Endodermal cell (in vitro differentiated cells): ENCODE results near the gene BANP. TPM values are rescaled to one million over a fixed set of nuclear protein-coding genes. Genes with fewer than 3 reads are reported as not detected.
"Not testable (repeated sequence)": the region's sequence is repeated elsewhere in the genome, so short reads cannot be mapped to it uniquely, and the experiment has no call there.

Experiments used
- DNase-seq: peaks from one replicate; pipeline ENCODE4 v3.0.0-alpha.2; 2017
- H3K27ac ChIP-seq: 2 replicates; pipeline ENCODE4 v1.5.1; 2013; ENCODE audit warnings: mild to moderate bottlenecking, low read depth, low read length, moderate library complexity
- H3K27me3 ChIP-seq: 2 replicates; pipeline ENCODE4 v1.6.1; 2013; ENCODE audit warnings: mild to moderate bottlenecking, low read length, moderate library complexity; ENCODE audit not compliant: insufficient read depth, control insufficient read depth, poor library complexity, severe bottlenecking
- H3K36me3 ChIP-seq: 2 replicates; pipeline ENCODE4 v1.7.0; 2013; ENCODE audit warnings: mild to moderate bottlenecking, low read length, moderate library complexity; ENCODE audit not compliant: control insufficient read depth, insufficient read depth
- H3K4me1 ChIP-seq: one replicate; pipeline ENCODE4 v1.7.0; 2013; ENCODE audit warnings: low read length; ENCODE audit not compliant: control insufficient read depth, insufficient read depth
- H3K4me3 ChIP-seq: 2 replicates; pipeline ENCODE4 v1.5.1; 2013; ENCODE audit warnings: mild to moderate bottlenecking, low read length, moderate library complexity
- H3K9ac ChIP-seq: 2 replicates; pipeline ENCODE4 v1.6.1; 2013; ENCODE audit warnings: mild to moderate bottlenecking, low read length, moderate library complexity; ENCODE audit not compliant: poor library complexity, severe bottlenecking; ENCODE audit errors: extremely low read depth
- H3K9me3 ChIP-seq: 2 replicates; pipeline ENCODE4 v1.6.1; 2013; ENCODE audit warnings: mild to moderate bottlenecking, low read length, moderate library complexity; ENCODE audit not compliant: control insufficient read depth
- H3K27ac Mint-ChIP-seq: 2 replicates; pipeline ENCODE4 v1.8.0; 2020; ENCODE audit warnings: mixed read lengths
- H3K27me3 Mint-ChIP-seq: 2 replicates; pipeline ENCODE4 v1.8.0; 2021; ENCODE audit warnings: mild to moderate bottlenecking, mixed read lengths; ENCODE audit not compliant: insufficient read depth
- H3K36me3 Mint-ChIP-seq: 2 replicates; pipeline ENCODE4 v1.8.0; 2020; ENCODE audit warnings: low read depth, mixed read lengths
- H3K4me1 Mint-ChIP-seq: 2 replicates; pipeline ENCODE4 v1.8.0; 2020; ENCODE audit warnings: mixed read lengths
- H3K4me3 Mint-ChIP-seq: 2 replicates; pipeline ENCODE4 v1.8.0; 2020; ENCODE audit warnings: mild to moderate bottlenecking, moderate library complexity, mixed read lengths
- H3K9me3 Mint-ChIP-seq: 2 replicates; pipeline ENCODE4 v1.8.0; 2020; ENCODE audit warnings: mild to moderate bottlenecking, mixed read lengths
- CTCF ChIP-seq: fragments of 200-600 bp; sonication (generic); conservative IDR thresholded peaks from 2 replicates; pipeline ENCODE4 v1.5.0; 2021; ENCODE audit warnings: antibody characterized with exemption, mild to moderate bottlenecking
- WGBS, 2 experiments: methylation state at CpG; one replicate each; pipeline versions ENCODE4 v1.1.5 to v1.1.7; 2013; ENCODE audit warnings: missing lambda C conversion rate in 2 of 2, mixed read lengths in 1 of 2; ENCODE audit not compliant: insufficient coverage in 1 of 2, insufficient read length in 1 of 2; 5-methylcytosine and 5-hydroxymethylcytosine counted together
- total RNA-seq, 2 donors: library from RNA; stranded (reverse); fragmentation: NEBNext Ultra II Directional in 1 of 2; extraction: Animal tissue kit (Norgen Biotek cat#: 25700) in 1 of 2; gene quantifications; 2 replicates in 1 of 2; 3 replicates in 1 of 2; pipeline ENCODE4 v1.2.1, GENCODE V29; 2021

Gene BANP
- total RNA-seq, 2 donors from 2014 or later = 39.5 to 45.5 TPM

GRCh38 chr16:88044121-88044581 is 92.9 kb downstream of the BANP start:
- peaks cover 33% of the 10 kb centered on the region for H3K36me3 Mint-ChIP-seq
- H3K9me3 ChIP-seq, H3K4me3 Mint-ChIP-seq, H3K27ac Mint-ChIP-seq, H3K27ac ChIP-seq, H3K4me3 ChIP-seq, H3K9me3 Mint-ChIP-seq, H3K27me3 Mint-ChIP-seq, H3K4me1 Mint-ChIP-seq, DNase-seq, H3K27me3 ChIP-seq, H3K9ac ChIP-seq, H3K4me1 ChIP-seq: not testable (repeated sequence)
- H3K36me3 ChIP-seq = peaks cover 10% of the 10 kb centered on the region
- WGBS, 2 experiments = 97 to 99% methylated on average over 12 to 14 of the region's 14 CpGs

- WGBS, 2 experiments = 90 to 93% methylated on average over 5 to 10 of the region's 11 CpGs
- H3K27ac Mint-ChIP-seq, H3K9me3 ChIP-seq, H3K9me3 Mint-ChIP-seq, H3K27me3 Mint-ChIP-seq, H3K9ac ChIP-seq, DNase-seq, H3K4me3 Mint-ChIP-seq, H3K4me3 ChIP-seq, H3K27me3 ChIP-seq, H3K27ac ChIP-seq, H3K4me1 ChIP-seq, H3K4me1 Mint-ChIP-seq: not testable (repeated sequence)
- H3K36me3 ChIP-seq = peaks cover 18% of the 10 kb centered on the region
- peaks cover 39% of the 10 kb centered on the region for H3K36me3 Mint-ChIP-seq
Observed at GRCh38 chr16:88045361-88045760, 94.1 kb downstream of the BANP start.

GRCh38 chr16:88045820-88046303 is 94.6 kb downstream of the BANP start:
- Mint-ChIP-seq H3K27me3 (no peaks in the 10 kb centered on the region), H3K4me1 (no peaks in the 10 kb centered on the region), H3K4me3 (no peak overlapping the region), H3K36me3 (peaks cover 41% of the 10 kb centered on the region), H3K27ac (peak overlapping the region; percentile 21), H3K9me3 (no peaks in the 10 kb centered on the region)
- no peaks in the 10 kb centered on the region for H3K4me1 ChIP-seq
- H3K9ac ChIP-seq = no peak overlapping the region
- WGBS, 2 experiments = 96 to 99% methylated on average over 13 to 18 of the region's 18 CpGs
- H3K27ac ChIP-seq = no peak overlapping the region
- no peak for TF ChIP-seq CTCF
- H3K36me3 ChIP-seq = peaks cover 19% of the 10 kb centered on the region
- DNase-seq = no peak
- no peaks in the 10 kb centered on the region for H3K9me3 ChIP-seq
- H3K4me3 ChIP-seq = no peak overlapping the region
- H3K27me3 ChIP-seq = no peaks in the 10 kb centered on the region

GRCh38 chr16:88047462-88047861 is 96.2 kb downstream of the BANP start:
- Histone ChIP-seq H3K9ac (no peak overlapping the region), H3K4me3 (no peak overlapping the region), H3K4me1 (no peaks in the 10 kb centered on the region), H3K36me3 (peaks cover 27% of the 10 kb centered on the region), H3K27me3 (no peaks in the 10 kb centered on the region), H3K27ac (no peak overlapping the region), H3K9me3 (no peaks in the 10 kb centered on the region)
- 90 to 93% methylated on average over 3 of the region's 3 CpGs for WGBS, 2 experiments
- no peaks in the 10 kb centered on the region for H3K9me3 Mint-ChIP-seq
- peaks cover 40% of the 10 kb centered on the region for H3K36me3 Mint-ChIP-seq
- H3K4me3 Mint-ChIP-seq = no peak overlapping the region
- no peaks in the 10 kb centered on the region for H3K4me1 Mint-ChIP-seq
- peak overlapping the region; percentile 66 for H3K27ac Mint-ChIP-seq
- DNase-seq = no peak
- H3K27me3 Mint-ChIP-seq = no peaks in the 10 kb centered on the region
- TF ChIP-seq CTCF = no peak
